Measurements from ENCODE around the gene GRB10.

DNA sequence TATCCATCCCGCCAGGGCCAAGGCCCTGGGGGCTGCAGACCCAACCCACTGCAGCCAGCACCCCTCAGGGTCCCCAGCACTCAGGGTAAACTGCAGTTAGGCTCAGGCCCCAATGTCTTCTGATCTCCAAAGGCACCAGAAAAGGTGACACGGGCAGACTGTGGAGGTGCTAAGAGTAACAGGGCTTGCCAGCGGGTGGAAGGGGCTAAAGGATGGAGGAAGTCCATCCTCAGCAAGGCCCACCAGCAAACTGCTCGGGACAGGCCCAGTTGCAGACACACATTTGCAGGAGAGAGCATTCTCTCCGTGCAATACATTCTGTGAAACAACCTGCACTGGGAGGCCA is 121.9 kb downstream of the GRB10 start:
- TF ChIP-seq CTCF (IDR thresholded peaks at IDR 0.05) (no peak), EZH2phosphoT487 (IDR thresholded peaks at IDR 0.05) (no peak), EZH2 (IDR thresholded peaks at IDR 0.05) (no peak)

Measured in neural progenitor cell (in vitro differentiated cells).